GM21825 (cell line): Measurements from ENCODE around the gene PLEKHM1.
"Not testable (repeated sequence)": the region's sequence is repeated elsewhere in the genome, so short reads cannot be mapped to it uniquely, and the experiment has no call there.

Experiments
- ATAC-seq: cut with Tn5 transposase; IDR thresholded peaks from one replicate; pipeline ENCODE4 v1.9.1; 2021; ENCODE audit warnings: mild to moderate bottlenecking, moderate library complexity; ENCODE audit not compliant: unreplicated experiment

The PLEKHM1 gene

DNA sequence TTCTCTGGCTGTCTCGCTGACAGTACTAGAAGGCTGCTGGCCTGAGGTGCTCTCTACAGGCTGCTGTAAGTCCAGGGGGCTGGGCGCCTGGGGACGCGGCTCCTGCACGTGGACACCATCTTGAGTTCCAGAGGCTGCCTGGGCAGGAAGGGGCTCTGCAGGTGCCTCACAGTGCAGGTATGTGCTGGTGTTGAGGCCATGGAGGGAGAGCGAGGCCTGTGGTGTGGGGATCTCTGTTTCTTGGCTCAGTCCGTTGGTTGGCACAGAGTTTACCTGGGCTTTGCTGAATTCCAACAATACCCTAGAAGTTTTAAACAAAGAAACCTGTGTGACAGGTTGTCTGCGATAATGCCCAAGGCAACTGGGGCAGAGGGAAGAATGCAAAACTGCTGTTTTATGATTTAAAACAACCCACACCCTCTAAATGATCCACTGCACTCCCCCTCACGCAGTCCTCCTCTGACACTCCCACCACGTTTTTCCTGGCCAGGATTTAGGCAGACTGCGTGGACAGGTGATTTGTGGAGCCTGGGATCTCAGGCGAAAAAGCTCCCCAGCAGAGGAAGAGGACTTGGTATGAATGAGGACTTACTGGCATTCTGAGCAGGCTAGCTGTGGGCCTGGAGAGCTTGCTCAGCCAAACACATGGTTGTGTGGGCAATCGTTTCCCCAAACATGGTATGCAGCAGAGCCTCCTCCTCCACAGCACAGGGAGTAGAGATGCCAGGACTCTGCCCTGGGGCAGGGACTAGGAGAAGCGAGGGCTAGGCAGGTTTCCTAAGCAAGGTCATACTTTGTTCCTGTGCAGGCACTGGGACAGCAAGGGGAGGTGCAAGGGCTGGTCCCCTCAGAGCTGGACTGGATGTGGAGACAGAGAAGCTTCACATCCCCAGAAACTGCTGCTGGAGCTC, 22.0 kb downstream of the PLEKHM1 start:
- ATAC-seq, result not testable (repeated sequence)

DNA sequence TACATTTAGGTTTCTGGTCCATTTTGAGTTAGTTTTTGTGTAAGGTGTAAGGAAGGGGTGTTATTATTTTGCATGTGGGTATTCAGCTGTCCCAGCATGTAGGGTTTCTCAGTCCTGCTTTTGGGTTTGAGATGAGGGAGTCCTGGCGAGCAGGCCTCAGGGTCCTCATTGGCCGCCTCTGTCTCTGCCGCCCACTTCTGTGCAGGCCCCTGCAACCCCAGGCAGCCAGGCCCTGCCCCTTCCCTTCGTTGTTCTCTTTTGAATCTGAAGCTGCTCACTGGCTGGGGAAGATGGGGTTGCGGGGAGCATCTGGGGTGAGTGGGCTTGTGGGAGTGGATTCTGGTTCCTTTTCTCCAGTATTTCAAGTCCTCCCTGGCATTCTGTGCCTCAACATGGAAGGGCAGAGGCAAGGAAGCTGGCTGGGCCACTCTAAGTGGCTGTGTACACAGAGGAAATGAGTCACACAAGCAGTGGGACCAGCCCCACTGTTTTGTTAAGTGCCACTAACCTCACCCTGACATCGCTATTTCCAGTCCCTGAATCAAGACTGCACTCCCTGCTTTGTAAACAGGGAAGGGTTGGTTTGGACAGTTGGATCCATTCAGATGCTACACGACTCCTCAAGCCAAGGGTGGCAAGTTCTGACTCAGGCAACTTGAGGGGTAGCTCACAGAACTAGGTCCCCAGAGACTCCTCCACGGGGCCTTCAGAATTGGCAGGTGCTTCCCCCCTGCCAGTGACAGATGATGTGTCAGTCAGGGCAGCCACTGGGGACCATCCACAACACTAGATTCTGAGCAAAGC, 28.8 kb downstream of the PLEKHM1 start:
- ATAC-seq, result peak; percentile 88

DNA sequence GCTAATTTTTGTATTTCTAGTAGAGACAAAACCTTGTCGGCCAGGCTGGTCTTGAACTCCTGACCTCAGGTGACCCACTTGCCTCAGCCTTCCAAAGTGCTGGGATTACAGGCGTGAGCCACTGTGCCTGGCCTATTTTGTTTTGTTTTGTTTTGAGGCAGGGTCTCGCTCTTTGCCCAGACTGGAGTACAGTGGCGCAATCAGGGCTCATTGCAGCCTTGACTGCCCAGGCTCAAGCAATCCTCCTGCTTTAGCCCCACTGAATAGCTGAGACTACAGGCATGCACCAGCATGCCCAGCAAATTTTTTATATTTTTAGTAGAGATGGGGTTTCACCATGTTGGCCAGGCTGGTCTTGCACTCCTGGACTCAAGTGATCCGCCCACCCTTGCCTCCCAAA, 30.1 kb downstream of the PLEKHM1 start:
- ATAC-seq, result not testable (repeated sequence)

DNA sequence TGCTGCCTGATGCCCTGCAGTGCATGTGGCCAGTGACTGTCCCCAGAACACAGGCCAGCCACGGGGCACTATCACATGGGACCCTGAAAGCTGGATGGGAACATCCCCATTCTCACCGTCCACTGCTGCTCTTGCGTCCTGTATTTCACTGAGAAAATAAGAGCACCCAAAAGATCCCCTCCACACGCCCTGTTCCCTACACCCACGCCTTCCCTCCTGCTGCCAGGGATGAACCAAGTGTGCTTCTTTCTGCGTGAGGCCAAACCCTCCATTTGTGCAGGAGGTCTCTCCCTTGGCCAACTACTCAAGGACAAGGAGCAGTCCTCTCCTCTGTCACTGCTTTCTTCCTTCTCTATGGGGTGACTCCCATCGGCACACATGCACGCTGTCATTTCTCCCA, 36.2 kb downstream of the PLEKHM1 start:
- ATAC-seq, result not testable (repeated sequence)

DNA sequence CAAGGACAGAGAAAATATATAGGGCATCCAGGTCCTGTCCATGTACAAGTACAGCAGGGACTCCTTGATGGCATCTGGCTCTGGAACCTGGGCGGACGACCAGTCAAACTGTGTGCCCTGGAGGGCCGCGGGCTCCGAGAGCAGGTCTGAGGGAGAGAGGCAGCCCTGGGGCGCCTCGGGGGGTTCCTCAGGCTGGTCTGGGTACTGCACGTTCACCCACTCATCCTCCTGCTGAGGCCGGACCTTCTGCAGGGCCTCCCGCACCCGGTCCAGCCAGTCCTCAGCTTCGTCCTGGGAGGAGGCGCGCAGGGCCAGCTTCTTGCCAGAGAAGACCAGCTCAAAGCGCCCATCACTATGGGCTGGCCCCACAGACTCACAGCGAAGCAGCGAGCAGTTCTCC, 36.8 kb downstream of the PLEKHM1 start:
- not testable (repeated sequence) for ATAC-seq

DNA sequence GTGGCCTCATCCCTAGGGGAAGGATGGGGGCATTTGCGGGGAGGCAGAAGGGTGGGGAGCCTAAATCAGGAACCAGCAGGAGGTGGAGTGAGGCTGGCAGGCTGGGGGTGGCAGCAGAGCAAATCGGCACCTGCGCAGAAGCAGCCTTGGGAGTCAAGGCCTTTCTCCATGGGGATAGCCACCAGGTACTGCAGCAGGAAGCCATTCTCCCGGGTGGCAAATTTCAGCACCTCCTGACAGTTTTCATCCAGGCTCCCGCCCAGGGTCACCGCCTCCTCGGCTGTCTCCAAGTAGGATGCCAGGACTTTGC, 37.3 kb downstream of the PLEKHM1 start:
- ATAC-seq, result not testable (repeated sequence)

DNA sequence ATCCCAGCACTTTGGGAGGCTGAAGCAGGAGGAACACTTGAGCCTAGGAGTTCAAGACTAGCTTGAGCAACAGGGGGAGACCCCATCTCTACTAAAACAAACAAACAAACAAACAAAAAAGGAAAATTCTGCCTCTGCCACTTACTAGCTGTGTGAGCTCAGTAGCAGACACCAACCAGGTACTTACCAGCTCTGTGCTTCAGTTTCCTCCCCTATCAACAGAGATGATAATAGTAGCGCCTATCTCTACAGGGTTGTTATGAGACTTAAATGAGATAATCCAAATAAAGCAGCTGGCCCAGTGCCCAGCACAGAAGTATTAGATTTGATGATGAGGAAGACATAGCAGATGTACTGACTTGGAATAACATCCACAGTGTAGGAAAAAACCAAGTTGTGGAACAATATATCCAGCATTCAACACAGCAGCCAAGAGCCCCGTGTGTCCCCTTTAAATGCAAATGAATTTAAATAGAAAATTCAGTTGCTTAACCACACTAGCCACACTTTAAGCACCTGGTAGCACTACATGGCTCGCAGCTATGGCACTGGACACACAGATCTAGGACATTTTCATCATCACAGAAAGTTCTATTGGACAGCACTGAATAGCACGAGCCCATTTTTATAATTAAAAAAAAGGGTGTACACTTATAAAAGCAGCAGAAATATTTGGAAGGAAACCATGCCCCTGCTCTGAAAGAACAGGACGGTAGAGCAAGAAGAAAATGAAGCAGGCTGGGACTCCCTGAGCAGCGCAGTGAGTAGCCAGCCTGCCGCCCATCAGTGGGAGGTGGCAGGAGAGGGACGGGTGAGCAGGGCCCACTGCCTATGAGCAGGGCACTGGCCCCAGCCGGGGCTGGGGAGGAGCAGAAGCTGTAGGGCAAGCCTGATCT, 37.9 kb downstream of the PLEKHM1 start:
- ATAC-seq, result not testable (repeated sequence)

DNA sequence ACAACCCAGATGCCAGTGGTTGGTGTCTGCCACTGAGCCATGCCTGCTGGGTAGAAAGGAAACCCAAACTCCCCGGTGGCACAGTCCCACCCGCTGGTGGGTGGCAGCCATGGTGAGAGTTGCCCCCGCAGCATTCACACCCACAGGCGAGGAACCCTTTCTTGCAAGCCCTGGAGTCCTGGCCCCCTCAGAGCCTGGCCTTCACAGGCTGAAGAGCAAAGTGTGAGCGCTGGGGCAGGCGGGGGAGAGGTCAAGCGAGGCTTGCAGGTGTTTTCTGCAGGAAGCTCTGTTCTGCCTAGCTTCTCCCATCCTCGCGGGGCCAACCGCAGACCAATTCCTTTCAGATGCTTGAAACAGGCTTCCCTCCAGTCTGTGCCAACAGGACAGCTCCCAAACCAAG, 38.9 kb downstream of the PLEKHM1 start:
- not testable (repeated sequence) for ATAC-seq

DNA sequence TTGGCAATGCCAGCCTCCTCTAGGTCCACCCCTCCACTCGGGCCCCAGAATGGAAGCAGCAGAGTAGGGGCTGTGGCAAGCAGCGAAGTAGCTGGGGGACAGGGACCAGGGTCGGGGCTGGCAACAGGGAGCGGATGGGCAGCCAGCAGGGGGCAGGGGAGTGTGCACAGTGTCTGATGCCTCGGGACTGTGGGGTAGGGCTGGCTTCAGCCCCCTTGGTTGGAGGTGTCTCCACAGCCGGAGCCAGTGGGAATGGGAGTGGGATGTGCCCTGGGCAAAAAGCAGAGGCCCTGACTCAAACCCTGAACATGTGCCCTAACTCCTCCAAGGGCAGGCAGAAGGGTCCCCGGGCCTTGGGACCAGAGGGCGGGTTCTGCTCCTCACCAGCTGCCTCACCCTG, 39.4 kb downstream of the PLEKHM1 start:
- no peak for ATAC-seq

DNA sequence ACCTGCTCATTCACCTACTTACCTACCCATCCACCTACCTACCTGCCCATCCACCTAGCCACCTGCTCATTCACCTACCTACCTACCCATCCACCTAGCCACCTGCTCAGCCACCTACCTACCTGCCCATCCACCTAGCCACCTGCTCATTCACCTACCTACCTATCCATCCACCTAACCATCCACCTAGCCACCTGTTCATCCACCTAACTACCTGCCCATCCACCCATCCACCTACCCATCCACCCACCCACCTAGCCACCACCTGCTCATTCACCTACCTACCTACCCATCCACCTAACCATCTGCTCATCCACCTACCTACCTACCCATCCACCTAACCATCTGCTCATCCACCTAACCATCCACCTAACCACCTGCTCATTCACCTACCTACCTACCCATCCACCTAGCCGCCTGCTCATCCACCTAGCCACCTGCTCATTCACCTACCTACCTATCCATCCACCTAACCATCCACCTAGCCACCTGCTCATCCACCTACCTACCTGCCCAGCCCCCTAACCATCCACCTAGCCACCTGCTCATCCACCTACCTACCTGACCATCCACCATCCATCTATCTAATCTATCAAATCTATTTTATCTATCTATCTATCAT, 40.7 kb downstream of the PLEKHM1 start:
- not testable (repeated sequence) for ATAC-seq

DNA sequence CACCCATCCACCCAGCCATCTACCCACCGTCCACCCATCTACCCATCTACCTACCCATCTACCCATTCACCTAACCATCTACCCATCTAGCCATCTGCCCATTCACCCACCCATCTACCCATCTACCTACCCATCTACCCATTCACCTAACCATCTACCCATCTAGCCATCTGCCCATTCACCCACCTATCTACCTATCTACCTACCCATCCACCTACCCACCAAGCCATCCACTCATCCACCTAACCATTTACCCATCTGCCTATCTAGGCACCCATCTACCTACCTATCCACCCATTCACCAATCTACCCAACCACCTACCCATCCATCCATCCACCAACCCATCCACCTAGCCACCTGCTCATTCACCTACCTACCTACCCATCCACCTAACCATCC, 41.3 kb downstream of the PLEKHM1 start:
- not testable (repeated sequence) for ATAC-seq

GRCh38 chr17:45448483-45448882, 42.0 kb downstream of the PLEKHM1 start:
- ATAC-seq, result not testable (repeated sequence)

GRCh38 chr17:45448066-45448465, 42.5 kb downstream of the PLEKHM1 start:
- not testable (repeated sequence) for ATAC-seq

DNA sequence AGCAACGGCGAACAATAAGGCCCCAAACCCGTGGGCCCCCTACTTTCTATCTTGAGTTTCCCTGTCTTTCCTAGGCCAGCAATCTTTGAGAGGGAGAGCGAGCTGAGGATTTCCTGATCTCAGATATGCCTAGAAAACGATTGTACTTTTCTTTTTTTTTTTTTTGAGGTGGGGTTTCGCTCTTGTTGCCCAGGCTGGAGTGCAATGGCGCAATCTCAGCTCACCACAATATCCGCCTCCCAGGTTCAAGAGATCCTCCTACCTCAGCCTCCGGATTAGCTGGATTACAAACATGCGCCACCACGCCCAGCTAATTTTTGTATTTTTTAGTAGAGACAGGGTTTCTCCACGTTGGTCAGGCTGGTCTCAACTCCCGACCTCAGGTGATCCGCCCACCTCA, 42.9 kb downstream of the PLEKHM1 start:
- ATAC-seq, result not testable (repeated sequence)

DNA sequence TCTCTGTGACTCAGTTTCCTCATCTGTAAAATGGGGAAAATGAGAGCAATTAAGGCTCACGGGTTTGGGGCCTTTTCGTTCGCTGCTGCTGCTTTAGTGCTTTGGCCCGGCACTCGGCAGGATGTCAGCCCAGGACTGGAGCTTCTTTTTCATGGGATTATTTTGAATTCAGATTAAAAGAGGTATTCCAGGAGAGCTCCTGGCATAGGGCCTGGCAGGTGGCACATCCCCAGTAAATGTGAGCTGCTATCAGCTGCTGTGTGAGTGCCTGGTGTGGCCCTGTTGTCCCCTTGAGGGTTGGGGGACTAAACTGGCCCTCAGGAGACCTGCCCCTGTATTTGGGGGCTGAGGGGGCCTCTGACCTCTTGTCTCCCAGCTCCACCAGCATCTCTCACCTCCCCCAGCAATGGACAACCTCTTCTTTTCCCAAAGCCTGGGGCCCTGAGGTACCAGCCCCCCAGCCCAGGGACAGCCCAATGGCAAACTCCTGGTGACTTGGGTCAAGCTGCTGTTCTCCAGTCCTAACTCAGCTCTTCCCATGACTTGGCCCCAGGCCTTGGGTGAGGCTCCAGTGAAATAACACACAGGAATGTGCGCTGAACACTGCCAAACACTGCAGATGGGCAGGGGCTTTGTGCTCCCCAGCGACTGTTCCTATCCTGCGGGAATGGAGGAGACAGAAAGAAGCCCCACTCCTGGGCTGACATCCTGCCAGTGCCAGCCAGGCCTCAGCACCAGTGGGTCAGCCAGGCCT, 43.5 kb downstream of the PLEKHM1 start:
- not testable (repeated sequence) for ATAC-seq

DNA sequence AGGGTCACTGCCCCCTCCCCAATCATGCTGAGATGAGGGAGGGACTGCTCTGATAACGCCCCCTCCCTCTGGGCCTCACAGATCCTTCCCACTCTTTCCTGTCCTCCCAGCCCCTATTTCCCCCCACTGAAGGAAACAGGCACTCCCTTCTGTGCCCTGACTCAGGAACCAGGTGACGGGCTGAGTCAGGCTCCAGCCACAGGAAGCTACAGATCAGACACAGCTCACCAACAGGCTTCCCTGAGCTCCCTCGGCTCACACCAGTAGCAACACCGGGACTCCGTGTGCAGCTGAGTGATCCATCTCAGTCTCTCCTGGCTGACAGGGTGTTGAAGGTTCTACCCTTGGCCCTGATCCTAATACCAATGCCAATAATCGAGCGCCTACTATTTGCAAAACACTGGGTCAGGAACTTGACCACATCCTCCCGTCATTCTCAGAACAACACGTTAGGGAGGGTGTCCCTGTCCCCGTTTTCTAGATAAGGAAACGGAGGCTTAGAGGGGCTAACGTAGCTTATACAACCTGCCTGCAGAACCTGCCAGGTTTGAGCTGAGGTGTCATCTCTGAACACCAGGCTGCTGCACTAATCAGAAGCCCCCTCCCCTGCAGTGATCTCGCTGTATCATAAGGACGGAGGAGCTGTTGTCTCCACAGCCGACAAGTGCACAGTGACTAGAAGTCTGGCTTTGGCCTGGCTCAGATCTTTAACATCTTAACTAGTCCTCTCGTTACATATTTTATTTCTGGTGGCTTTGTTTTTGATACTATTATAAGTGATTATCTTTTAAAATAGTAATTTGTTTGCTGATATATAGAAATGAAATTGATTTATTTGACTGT, 44.4 kb downstream of the PLEKHM1 start:
- ATAC-seq, result not testable (repeated sequence)

DNA sequence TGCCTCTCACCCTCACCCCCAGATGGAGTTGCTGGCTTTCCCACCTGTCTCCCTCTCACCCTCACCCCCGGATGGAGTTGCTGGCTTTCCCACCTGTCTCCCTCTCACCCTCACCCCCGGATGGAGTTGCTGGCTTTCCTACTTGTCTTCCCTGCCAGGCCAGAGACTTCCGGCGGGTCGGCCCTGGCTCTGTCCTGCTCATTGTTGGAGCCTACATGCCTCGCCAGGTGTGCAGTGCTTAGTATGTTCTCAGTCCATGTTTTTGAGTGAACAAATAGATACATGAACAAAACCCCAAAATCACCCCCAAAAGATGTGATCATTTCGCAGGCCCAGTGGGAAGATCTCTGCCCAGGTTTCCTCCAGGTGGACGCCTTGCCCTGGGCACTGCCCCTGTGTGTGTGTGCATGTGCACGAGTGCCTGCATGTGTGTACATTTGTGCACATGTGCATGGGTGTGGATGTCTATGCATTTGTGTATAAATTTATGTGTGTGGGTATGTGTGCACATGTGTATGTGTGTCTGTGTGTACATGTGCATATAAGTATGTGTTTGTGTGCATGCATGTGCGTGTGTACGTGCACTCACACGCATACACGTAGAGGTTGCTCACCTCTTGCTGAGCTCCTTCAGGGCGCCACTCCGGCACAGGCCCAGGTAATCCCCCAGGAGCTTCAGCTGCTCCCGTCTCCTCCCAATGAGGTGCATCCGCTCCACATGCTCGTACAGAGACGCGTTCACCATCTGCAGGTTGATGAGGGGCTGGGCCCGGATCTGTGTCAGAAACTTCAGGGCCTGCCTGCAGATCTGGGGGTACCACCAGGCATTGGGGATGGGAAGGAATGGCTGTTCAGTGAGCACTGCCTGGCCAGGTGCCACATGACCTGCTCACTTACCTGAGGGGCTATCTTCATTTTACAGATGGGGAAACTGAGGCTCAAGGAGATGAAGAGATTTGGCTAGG, 45.4 kb downstream of the PLEKHM1 start:
- not testable (repeated sequence) for ATAC-seq

DNA sequence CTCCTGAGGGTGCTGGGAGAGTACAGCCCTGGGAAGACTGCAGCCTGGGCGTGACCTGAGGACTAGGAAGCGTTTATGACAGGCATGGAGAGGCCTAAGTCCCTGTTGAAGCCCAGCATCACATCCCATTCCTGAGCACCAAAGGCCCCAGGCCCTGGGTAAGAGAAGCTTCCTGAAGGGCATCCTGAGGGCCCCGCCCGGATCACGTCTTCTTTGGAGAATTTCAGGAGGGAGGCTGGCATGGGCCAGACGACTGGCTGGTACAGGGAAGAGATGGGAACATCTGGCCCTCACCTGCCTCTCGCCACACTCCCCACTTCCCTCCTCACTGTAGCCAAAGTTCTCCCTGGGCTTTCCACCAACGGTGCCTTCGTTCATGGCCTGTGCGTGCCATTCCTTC, 46.2 kb downstream of the PLEKHM1 start:
- ATAC-seq, result not testable (repeated sequence)
